NCI-H1694 (cell line): ENCODE measurements around the gene NOL8.

Experiments
- DNase-seq: peaks from one replicate; lab custom pipeline; 2025; lab: John Stamatoyannopoulos, UW

NOL8 gene

DNA sequence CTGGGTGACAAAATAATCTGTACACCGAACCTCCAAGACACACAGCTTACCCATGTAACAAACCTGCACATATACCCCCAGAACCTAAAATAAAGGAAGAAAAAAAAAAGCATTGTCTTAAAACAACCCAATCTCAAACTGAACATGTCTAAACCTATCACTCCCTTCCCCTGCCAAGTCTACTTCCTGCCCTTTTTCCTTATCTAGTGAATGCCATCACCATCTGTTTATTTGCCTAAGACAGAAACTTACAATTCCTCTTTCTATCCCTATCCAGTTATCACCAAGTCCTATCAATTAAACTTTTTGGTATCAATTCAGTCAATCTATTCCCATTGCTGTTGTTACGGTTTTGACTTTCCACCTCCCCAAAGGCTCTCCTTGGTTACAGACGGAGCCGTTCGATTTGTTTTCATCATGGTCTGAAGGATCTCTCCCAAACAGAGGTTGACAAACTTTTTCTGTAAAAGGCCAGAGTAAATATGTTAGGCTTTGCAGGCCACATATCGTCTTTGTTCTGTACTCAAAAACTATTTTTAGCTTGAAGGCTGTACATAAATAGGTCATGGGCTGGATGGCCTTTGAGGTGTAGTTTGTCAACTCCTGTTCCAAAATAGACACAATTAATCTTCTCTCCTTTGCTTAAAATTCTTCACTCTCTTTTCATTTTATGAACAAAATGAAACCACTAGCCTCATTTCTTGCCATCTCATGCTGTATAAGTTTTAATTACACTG is 12.1 kb downstream of the NOL8 start:
- no peak for DNase-seq

DNA sequence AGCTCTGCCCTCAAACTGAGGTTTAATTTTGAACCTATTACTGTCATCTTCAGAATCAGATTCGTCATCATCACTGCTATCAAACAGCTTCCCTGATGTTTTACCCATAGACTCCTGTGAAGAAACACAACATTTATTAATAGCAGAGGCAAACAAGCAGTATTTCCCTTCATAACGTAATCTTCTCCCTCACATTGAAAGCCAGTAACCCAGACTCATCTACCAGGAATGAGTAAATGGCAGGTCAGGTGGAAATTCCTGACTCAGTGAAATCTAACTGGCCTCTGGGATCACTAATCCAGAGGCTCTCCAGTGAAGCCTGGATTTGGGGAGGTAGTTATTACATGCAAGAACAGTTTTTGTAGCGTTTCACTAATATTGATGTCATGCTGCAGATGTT is 14.6 kb downstream of the NOL8 start:
- DNase-seq = no peak

DNA sequence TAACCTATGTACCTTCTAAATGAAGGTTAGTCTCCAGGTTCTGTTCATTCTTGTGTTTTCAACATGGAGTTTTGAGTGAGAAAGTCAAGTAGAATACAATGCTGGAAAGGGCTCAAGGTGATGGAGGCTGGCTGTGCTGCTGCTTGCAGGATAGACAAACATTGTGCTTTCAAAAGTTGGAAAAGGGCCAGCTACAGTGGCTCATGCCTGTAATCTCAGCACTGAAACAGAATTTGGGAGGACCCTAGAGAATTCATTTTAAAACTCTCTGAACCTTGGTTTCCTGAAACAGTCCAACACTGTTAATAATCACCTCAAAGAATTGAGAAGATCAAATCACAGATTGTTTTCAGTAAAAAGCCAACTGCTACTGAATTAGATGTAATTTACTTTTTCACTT is 16.3 kb downstream of the NOL8 start:
- no peak for DNase-seq

DNA sequence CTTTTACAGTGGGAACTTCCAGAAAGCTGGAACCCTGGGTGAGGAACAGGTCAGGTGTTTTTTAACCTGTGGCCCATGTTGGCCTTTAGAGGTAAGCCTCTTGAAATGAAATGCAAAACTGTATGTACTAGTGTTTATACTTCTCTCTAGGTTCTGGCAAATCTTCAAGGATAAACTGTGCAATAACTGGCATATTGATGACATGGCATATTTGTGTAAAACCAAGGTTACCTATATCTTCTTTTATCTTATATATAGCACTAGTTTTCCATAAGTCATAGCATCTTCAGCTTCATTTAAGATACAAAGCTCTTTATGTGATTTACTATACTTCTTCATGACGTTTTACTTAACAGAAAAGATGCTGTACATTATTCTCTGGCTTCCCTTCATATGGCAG is 24.2 kb downstream of the NOL8 start:
- no peak for DNase-seq

DNA sequence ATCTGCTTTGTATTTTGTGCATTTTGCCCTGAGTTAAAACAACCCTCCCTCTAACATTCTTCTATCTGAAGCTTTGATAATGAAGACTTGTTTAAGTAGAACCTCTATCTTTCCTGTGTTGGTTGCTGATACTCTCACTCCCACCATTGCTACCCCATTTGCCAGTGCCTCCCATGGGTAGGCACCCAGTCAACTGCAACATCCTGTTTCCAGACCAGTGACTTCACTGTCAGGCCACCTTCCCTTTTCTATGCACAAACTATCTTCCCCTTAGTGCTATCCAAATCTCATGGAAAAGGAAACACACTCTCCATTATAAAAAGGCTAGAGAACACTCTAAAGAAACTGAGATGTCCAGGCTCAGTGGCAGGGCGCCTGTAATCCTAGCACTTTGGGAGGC is 26.0 kb downstream of the NOL8 start:
- no peak for DNase-seq

DNA sequence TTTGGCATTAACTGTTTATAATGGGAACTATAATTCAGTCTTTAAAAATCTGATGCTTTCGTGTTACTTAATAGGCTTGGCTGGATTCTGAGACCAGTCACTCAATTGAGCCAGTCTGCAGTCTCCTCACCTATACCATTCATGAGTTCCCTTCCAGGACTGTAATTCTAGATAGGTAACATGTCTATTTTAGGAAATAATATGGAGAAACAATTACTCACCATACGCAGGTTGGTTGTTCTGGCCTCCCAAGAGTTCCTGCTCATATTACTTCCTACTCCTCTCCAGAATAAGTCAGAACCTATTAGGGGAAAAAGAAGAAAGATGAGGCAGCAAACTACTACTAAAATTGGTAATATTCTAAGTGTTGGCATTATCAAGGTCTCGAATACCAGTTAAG is 27.1 kb downstream of the NOL8 start:
- DNase-seq = no peak

DNA sequence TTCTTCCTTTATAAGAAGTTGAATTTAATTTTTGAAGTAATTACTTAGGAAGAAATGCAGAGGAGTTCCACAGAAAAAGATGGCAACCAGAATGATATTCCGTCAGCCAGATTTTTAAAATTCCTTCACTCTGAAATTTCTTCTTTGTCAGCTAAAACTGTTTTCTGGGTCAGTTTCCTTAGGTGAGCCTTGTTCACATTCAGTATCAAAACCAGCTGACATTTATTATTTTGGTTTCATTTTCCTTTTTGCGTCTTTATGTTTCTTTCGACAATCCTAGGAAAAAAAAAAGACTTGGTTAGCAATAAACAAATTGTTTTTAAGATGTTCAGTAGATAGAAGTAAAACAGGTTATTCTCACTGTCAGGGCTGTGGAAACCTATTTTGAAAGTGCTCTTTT is 27.5 kb downstream of the NOL8 start:
- DNase-seq = no peak

DNA sequence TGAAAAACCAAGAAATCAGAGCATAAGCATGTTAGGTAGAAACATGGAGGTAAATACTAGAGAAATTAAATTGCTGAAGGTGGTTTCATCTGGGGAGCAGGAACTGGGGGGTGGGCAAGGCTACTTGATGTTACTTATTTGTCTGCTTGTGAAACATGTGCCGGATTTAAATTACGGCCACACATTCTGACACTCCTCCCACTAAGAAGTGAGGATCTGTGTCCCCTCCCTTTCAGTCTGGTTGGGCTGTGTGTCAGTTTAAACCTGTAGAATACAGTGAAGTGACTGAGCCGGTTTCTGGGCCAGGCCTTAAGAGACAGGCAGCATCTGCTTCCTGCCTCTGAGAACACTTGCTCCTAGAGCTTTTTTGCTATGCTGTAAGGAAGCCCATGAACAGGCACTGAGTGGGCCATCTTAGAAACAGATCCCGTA is 29.3 kb downstream of the NOL8 start:
- DNase-seq = no peak

DNA sequence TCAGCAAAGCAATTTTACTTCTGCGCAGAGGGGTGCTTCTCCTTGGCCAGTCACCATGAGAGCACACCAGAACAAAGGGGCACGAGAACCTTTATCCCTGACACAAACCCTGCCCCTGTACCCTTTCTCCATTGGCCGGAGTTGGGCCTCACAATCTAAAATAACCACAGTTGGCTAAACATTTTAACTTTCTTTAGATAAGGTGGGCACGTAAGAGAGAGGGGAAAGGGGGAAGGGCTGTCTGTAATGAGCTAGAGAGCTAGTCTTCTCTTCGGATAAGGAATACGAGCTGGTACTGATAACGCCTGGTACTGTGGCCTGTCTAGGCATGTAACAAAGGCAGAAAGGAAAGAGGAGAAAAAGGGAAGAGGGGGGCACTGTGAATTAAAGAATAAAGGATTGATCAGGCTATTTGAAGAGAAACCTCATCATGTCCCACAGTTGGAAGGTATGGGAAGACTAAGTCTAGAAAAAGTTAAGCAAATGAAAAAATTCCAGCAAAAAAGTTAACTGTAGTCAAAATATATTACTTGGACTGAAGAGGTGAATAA is 29.8 kb downstream of the NOL8 start:
- DNase-seq = no peak

DNA sequence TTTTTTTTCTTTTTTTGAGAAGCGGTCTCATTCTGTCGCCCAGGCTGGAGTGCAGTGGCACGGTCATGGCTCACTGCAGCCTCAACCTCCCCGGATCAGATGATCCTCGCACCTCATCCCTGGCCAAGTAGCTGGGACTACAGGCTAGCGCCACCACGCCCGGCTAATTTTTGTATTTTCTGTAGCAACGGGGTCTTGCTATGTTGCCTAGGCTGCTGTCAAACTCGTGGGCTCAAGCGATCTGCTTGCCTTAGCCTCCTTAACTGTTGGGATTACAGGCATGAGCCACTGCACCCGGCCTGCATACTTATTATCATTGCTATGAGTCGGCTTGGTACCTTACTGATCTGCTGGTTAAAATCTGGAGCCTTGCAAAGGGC is 30.9 kb downstream of the NOL8 start:
- no peak for DNase-seq

DNA sequence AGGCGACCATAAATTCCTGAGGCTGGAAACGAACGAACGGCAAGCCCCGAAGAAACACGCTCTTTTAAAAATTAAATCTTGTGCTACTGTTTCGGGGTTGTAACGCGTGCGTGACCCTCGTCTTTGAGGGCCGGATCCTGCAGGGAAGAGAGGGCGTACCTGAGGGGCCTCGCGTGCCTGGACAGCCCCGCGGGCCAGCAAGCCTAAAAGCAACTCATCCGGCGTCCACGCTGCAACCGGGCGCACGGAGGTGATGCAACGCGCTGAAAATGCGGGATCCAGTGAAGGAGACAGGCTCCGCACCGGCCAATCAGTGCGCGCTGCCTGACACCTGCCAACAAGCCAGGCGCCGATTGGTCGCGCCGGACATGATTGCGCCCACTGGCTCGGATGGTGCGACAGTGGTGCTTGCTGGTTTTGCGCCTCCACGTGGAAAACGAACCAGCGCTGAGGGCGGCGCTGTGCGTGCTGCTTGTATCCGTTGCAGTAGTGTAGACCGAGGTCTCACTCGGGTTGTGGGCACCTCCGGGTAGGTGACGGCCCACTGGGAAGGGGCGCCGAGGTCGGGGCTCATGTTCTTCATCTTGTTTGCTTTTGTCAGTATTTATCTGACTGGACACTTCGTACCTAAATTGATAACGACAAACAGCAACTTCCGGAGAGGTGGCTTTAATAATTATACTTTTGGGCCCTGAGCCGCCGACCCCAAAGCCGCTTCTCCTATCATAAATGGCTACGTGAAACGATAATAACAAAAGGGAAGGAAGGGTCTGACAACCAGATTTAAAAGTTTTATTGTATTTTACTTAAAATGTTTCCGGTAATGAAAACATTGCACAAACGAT is 31.5 kb downstream of the NOL8 start, which contains the start of gene IARS1:
Gene IARS1 (minus strand): TSS at position 246 of the 845 bp plus-strand sequence. CDS start 4,278 bp downstream, outside the sequence.
- DNase-seq = peak; percentile 93

DNA sequence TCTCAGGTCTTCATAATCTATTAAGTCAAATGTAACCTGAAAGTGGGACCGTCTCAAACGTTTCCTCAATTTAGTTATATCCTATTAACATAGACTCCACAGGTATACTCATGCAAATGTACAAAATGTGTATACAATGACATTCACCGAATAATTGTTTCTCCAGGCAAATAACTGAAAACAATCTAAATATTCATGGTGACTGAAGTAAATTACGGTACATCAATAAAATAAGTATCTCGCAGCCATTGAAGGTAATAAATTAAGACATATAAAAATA is 32.1 kb downstream of the NOL8 start:
- DNase-seq = no peak

DNA sequence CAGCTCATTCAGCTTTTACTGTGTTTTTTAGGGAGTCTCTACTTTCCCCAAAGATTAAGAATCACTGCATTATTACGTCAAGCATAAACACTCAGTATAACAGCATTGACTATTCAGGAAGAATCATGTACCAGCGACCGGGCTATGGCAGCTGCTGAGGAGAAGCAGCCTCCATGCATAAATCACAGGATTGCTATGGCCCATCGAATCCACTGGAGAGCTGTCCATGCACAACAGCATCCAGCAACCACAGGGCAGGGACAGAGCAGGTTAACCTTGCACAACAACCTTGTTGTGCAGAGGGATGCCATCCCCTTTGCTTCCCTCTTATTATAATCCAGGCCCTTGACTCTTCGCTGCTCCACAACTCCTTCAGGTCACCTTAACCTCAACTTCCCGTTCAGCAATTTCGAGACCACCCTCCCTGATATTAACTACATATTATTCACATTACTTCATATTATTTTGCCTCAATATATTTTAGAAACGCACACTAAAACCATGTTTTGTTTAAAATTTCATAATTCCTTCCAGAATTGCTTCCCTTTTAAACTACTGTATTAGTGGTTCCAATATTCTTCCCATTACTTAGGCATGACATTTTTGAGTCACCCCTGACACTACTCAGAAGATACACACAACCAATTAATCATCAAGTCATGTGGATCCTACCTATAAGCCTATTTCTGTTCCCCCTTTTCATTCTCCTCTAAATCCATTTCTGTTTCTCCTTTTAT is 32.6 kb downstream of the NOL8 start:
- no peak for DNase-seq

DNA sequence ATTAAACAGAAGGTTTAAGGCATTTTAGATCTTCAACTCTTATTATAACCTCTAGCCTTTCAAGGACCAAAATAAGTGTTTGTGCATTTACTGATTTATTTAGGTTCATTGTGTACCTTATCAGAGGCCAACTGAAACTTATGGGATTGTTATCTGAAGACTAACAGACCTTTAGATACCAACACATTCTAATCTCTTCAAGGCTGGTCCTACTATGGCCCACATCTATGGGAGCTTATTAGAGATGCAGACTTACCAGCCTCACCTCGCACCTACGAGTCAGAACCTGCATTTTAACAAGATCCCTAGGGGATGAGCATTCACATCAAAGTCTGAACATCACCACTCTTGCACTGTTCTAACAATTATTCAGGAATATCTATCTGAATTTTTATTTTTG is 33.6 kb downstream of the NOL8 start:
- no peak for DNase-seq

DNA sequence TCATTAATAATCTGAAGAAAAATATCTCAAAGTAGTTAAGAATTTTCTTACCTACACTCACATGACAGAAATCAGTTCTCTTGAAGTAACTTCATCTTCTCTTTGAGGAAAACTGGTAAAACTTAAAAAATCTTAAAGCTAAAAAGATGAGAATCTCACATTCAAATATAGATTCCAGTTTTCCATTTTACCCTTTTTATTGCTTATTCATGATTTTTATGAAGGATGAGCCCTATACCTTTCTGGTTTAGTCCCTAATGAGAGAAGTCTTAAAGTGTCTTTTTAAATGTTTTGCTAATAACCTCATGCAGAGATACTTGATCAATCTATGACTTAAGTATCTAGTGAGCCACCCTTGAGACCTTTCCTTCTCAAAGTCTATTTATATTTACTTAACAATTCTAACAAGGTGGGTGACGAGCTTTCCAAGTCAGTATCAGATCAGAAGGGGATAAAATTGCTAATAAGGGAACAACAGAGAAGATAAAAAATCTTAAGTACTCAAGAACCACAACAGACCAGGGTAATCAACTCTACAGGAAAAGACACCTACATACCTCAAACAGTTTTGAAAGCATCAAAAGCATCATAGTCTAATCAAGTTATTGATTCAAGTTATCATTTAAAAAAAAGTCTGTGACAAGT is 34.2 kb downstream of the NOL8 start:
- DNase-seq = no peak

DNA sequence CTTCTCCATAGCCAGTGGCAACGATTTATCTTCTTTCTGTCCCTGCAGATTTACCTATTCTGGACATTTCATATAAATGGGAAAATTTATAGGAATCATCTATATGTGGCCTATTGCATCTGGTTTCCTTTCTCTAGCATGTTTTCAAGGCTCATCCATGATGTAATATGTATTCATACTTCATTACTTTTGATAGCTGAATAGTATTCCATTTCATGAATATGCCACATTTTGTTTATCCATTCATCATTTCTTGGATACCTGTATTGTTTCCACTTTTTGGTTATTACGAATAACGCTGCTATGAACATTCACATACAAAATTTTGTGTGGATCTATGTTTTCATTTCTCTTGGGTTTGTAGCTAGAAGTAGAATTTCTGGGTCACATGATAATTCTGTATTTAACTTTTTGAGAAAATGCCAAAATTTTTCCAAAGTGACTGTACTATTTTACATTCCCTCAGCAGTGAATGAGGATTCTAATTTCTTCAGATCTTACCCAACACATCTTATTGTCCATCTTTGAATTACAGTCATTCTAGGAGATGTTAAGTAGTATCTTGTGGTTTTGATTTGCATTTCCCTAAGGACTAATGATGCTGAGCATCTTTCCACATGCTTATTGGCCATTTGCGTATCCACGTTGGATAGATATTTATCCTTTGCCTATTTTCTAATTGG is 35.3 kb downstream of the NOL8 start:
- DNase-seq = no peak

DNA sequence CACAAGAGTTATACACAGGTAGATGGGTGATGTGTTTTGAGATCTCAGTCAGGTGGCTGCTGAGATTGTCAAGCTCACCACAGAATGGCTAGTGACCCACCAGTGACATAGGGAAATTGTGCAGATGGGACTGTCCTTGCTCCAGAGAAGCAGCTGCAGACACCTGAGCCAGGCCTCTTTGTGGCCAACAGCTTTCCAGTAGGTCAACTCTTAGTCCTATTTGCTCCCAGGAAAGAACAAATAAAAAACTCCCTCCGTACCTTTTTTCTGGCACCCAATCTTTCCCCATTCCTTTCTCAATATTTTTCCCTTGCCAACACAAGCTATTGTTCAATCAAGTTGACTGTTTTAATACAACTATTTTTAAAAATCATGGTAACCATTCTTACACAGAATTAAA is 45.8 kb downstream of the NOL8 start:
- no peak for DNase-seq

DNA sequence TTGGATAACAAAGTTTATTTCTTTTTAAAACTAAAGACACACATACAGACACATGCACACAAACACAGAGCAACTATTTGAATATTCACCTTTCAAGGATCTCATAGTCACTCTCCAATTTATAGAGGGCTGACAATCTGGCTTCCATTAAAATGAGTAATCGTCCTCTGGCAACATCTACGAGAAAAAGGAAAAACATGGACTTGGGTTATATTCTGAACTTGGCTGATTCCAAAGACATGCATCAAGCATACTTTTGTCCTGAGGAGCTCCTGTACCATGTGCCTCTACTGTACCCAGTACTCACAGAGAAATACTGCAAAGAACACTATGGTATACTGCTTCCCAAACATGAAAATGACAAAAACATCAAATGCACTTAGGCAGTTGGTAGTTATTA is 47.0 kb downstream of the NOL8 start:
- no peak for DNase-seq

DNA sequence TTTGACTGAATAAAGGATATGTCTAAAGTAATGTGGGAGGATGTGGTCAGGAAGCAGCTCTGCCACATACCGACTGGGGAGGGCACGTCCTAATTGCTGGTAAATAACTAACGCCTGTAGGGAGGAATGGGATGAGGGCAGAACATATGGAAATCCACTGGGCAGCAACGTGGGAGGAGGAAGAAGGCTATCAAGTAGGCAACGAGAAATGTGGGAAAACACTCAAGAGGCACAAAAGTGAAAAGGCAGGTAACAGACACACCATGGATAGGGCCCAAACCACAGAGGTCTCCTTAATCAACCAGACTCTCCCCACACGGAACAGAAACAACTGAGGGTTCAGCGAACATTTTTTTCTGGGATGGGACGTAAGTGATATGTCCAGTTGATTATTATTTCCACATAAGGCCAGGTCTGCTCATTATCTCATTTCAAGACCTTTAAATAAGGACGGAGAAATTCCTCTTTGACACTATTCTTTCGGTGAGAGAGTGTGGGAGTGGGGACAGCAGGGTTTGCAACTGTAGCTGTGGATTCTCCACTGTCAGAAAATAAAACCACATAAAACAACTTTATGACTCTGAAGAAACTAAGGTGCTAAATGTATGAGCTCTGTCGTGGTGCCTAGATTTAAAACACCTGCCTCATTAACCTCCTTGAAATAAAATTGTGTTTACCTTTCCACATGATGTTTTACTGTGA is 48.7 kb downstream of the NOL8 start:
- no peak for DNase-seq

DNA sequence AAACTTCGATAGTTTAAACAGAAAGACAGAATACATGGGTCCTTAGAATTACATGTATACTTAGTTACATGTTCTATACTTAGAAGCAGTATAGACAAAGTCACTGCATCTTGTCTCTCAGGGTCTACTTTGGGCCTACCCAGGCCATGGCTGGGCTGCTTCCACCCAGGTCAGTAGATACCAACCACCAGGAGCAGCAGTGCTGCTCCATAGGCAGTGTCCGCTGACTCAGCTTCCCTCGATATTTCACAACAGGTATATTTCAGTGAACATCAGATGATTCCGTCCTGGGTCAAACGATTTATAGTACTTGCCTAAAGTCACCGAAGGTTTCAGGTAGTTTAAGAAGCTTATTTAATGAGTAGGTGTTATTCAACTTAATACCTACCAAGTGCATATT is 49.6 kb downstream of the NOL8 start:
- no peak for DNase-seq

DNA sequence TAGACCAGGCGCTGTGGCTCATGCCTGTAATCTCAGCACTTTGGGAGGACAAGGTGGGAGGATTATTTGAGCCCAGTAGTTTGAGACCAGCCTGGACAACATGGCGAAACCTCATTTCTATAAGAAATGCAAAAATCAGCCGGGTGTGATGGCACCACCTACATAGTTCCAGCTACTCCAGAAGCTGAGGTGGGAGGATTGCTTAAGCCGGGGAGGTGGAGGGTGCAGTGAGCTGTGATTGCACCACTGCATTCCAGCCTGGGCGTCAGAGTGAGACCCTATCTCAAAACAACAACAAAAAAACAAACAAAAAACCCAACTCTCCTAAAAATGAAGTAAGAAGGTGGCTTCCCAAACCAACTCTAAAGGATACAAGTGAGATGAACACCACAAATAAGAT is 54.6 kb downstream of the NOL8 start:
- DNase-seq = no peak
